Measurements from ENCODE around the gene STON2.
"Not testable (repeated sequence)": the region's sequence is repeated elsewhere in the genome, so short reads cannot be mapped to it uniquely, and the experiment has no call there.

Gene STON2

DNA sequence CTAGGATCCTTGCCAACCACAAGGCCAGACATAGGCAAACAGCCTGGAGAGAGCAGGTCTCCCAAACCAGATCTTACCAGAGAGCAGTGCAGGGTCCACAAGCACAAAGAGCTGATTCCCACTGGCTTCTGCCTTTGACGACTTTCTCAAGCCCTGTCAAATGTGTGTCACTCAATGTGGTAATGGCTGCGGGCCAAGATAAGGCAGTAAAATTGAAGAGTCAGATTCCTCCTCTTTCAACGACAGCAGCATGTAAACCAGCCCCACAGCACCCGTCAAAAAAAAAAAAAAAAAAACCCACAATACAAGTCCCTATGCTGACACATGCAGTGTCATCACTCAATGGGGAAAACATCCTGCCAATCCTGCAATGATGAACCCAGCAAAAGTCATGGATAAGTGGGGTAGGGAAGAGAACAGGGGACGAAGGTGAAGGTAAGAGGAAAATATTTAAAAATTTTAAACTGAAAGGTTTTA, at the start of gene STON2:
STON2 (minus strand) TSS at position 123 of the 477 bp plus-strand sequence. CDS start 1,942 bp downstream, outside the sequence.
- peak; percentile 49 for DNase-seq

GRCh38 chr14:81449576-81449975, 49.5 kb upstream of the STON2 start:
- DNase-seq: no peak

DNA sequence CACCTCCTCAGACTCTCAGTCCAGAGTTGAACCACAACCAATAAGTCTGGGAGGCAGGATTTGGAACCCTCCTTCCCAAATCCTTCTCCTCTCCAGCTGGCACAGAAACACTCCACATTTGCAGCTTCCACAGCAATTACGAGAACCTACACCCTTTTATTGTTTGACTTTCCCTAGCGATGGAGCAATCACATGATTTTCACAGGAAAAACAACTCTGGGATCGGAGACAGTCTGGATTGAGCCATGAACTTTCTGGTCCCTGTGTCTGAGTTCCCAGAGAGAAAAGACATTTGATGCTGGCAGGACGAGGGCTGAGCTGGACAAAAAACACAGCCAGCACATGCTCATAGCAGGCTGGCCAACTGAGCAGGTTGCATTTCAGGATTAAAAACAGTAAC, 49.0 kb upstream of the STON2 start:
- no peak for DNase-seq

GRCh38 chr14:81447021-81447764, 47.1 kb upstream of the STON2 start:
- DNase-seq: no peak

DNA sequence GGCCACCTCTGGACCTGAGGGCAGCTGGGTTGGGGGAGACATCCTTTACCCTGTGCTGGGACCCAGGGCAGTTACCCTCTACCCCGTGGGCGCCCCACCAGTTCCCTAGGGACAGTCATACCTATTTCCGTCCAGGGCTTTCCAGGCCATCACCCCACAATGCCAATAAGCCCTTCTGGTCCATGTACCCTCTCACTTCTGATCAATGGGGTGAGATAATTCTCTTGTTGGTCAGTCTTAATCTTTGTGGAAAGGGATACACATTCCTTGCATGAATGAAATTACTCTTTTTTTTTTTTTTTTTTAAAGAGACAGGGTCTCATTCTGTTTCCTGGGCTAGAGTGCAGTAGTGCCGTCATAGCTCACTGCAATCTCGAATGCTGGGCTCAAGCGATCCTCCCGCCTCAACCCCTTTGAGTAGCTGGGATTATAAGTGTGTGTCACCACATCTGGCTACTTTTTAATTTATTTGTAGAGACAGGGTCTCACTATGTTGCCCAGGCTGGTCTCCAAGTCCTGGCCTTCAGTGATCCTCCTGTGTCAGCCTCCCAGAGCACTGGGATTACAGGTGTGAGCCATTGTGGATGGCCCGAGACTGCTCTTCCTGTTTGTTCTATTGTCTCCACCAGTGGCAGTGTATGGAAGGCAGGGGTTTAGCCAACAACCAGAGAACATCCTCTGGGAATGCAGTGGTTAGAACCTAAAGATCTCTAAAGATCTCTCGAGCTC, 46.3 kb upstream of the STON2 start:
- DNase-seq: no peak

DNA sequence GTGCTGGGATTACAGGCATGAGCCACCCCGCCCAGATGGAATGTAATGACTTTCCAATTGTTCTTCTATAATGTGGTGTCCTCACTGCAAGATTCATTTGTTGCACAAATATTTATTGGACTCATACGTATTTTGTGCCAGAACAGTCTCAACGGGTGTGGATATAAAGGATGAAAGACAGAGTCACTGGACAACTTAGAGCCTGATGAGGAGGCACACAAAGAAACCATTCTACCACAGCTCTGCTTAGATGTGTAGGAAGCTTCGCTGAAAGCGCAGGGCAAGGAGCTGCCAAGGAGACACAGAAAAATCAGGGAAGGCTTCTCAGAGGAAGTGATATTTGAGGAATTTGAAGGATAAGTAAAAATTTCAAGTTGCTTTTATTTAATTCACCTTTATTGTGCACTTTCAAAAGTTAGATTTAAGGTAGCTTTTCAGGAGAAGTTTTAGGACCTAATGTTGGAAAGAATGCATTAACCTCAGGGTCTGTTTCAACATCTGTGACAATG, 41.6 kb upstream of the STON2 start:
- DNase-seq: no peak

DNA sequence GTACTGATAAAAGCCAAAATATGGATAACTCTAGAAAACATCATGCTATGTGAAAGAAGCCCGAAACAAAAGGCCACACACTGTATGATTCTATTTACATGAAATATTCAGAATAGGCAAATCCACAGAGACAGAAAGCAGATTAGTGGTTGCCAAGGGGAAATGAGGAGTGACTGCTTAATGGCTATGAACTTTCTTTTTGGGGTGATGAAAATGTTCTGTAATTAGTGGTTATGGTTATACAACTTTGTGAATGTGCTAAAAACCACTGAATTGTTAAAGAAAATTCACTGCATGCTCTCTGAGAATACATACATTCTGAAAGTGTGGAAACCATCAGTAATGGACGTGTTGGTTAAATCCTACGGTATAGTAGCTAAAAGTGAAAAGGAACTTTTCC, 39.9 kb upstream of the STON2 start:
- DNase-seq: no peak

DNA sequence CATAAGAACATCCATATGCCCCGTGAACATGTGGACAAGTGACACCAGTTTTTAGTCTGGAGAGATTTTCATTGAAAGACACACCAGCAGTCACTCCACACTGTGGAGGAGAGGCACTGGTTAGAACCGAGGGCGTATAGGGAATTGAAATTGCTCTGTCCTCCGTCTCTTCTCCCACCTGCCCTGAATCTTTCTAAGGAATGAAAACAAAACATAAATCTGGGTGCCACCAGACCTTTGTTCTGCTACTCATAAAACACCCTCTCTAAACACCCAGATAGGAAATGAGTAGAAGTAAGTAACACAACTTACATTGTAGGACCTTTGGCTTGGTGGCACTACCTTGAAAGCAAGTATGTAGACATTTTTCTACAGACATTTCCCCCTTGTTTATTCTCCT, 37.1 kb upstream of the STON2 start:
- no peak for DNase-seq

DNA sequence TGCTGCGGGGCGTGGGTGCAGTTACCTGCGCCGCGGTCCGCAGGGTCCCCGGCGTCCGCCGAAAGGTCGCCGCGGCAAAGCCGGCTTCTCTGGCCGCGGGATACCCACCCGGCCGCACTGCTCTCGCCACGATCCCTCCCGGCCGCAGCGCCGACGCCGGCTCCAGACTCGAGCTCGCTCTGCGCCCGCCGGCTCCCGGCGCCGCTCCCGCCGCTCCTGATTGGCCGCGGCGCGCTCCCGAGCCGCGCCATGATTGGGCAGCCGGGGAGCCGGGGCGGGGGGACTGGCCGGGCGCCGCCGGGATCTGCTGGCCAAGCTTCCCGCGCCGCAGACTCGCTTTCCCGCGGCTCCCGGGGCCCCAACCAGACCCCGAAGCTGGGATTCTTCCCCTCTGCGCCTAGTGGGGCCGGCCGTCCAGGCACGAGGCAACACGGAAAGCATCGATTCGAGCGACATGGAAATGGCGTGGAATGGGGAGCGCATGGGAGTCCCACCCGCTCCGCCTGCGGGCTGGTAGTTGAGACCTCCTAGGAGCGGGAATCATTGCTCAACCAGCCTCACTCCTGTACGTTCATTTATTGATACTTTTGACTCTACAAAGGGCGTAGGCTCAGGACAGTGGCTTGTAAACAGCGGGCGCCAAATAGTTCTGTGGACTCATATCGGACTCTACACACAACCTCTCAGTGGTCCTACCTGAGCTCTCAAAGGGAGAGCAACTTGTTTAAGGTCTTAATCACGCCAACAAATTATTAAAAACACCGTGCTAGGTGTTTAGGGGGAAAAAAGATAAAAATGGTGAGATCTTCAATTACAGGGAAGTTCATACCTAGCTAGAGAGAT, 36.4 kb upstream of the STON2 start:
- DNase-seq: peak; percentile 58

DNA sequence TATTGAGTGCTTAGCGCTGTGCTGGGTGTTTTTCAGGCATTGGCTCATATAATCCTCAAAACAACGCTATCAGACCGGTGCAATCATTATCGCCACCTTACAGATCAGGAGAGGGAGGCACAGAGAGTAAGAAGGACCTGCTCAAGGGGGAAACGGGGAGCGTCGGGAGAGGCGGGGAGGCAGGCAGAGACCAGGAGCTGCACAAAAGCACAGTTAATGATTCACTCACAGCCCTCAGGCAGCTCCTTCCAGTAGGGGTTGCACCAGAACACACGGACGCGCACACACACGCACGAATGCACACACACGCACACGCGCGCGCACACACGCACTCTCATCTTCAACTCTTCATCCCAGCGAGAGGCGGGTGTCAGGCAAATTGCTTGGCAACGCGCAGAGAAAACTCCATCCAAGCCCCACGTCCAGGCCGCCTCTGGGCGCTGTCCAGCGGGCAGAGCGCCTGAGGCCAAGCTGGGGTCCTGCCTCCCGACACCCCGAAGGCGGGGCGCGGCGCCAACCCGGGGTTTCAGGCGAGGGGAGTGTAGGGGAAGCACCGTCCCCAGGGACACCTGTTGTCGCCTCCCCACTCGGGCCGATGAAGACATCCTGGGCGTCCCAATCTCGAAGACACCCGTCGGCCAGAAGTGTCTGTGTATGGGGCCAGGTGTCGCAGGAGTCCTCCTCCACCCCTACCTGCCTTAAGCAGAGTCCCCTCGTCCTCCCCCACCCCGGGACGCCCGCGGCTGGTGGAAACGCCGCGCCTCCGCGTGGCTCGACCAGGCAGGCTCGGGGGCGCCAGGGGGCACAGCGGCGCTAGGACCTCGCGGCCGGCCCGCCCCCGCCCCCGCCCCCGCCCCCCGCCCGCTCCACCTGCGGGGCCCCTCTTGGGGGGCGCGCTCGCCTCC, 35.5 kb upstream of the STON2 start:
- peak; percentile 31 for DNase-seq

- DNase-seq: no peak
These were observed 34.9 kb upstream of the STON2 start for GRCh38 chr14:81435048-81435390.

GRCh38 chr14:81434230-81434629, 34.1 kb upstream of the STON2 start:
- DNase-seq: no peak

DNA sequence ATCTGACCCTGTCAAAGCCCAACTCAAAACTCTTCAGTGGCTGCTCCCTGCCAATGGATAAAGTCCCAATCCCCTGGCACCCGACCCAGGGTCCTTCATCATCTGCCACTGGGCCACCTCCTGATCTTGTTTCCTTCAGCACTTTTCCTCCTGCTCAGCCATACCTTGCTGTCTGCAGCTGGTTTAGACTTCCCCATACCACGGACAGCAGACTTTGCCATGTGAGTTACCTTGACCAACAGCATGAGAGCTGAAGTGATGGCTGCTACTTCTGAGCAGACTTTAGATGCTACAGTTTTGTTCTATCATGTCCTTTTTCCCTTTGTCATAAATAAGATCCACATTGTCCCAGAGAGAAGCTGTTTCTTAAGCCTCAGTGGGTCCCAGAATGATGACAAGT, 33.3 kb upstream of the STON2 start:
- DNase-seq: no peak

DNA sequence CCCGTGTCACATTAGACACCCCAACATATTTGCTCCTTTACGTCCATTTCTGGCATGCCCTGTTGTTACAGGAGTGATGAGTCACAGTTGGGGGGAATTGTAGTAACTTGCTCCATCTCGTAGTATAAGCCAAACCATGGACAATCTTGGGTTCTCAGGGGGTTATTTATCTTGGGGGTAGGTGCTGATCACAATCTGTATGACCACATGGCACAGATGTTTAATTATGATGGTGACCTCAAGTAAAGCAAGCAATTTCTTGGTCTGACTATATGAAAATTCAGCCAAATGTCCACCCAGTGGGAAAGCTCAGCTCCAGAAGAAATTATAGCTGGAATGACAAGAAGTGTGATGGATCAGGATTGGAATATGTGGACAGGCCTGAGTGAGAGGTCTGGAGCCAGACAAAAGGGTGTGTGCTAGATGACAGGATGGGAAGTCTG, 32.1 kb upstream of the STON2 start:
- no peak for DNase-seq

DNA sequence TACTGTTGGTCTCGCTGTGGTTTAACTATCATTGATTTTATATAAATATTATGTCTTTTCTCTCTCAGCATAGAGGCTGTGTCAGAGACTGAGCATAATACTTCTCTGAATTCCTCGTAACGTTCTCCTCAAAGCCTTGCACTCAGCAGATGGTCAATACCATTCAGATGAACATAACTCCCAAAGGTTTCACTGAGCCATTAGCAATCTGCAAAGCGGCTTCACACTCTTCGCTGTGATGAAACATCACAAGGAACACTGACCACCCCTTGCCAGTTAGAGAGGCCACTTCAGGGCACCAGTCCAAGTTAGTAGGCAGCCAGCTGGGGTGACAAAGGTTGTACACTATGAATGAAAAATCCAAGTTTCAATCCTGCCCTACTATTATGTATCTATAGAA, 30.1 kb upstream of the STON2 start:
- DNase-seq: no peak

DNA sequence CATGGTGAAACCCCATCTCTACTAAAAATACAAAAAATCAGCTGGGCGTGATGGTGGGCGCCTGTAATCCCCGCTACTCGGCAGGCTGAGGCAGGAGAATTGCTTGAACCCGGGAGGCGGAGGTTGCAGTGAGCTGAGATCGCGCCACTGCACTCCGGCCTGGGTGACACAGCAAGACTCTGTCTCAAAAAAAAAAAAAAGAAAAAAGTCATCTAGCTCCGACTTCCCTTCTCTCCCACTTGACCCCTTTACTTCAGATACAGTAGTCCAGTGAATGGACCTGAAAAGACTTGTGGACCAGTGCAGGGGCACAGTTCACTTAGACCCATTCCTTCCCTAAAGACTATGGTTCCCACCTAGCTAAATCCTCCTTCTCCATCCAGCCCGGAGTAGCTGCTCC, 29.6 kb upstream of the STON2 start:
- not testable (repeated sequence) for DNase-seq

DNA sequence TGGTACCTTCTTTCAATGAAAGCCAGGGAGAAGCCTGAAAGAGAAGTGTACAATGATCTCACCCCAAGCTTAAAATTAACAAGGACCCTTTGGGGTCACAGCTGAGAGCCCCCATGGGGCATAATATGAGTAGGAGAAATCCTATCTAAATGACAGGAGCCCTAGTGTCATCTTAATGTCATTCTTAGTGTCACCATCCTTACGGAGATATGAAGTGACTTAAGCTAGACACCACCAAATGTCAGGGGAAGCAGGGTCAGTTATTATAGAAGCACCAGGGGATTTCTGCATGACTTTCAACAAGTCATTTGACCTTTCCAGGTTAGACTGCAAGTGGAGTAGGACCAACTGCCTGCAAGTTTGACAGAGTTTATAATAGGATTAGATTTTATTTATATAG, 28.9 kb upstream of the STON2 start:
- no peak for DNase-seq

DNA sequence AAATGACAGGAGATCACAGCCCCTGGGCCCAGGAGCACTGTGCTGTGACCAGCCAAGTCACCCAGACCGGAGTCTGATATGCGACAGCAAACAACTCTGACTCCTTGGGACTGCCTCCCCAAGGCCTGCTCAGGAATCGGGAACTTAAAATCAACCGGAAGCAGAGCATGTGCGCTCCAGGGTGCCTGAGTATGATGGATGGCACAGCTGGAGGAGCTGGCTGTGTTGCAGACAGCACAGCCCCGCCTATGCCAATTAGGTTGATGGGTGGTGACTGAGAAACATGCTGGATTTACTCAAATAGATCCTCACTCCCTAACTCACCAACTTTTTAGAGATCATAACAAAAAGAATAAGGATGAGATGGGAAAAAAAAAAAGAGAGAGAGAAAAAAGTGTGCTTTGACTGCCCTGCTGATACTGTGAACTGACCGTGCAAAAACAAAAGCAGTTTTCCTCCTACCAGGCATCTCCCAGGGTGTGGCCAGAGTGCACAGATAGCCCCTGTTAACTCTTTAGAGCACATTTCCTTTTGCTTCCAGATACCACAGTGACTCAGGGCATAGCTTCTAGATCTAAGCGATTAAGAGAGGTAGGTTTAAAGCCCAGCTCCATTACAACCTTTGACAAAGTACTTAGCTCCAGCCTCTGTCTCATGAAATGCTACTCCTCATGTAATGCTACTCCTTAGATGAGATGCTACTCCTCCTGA, 27.4 kb upstream of the STON2 start:
- DNase-seq: no peak

DNA sequence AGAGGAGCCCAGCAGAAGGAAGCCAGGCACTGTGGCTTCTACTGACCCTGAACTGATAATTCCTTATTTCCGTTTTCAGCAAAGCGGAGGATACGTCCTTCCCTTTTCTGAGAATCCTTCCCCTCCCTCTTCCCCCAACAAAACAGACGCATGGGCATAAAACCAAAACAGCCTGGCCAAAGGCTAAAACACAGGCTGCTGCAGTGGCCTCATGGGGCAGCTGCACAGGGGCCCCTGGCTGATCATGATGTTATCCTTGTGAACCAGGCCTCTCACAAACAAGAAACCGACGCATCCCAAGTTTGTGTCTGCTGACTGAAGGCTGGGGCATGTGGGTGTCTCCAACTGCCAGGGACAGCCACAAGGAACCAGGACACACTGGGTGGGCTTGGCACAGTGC, 23.4 kb upstream of the STON2 start:
- no peak for DNase-seq

- DNase-seq: no peak
These were observed 18.1 kb upstream of the STON2 start for GRCh38 chr14:81418057-81418790.

DNA sequence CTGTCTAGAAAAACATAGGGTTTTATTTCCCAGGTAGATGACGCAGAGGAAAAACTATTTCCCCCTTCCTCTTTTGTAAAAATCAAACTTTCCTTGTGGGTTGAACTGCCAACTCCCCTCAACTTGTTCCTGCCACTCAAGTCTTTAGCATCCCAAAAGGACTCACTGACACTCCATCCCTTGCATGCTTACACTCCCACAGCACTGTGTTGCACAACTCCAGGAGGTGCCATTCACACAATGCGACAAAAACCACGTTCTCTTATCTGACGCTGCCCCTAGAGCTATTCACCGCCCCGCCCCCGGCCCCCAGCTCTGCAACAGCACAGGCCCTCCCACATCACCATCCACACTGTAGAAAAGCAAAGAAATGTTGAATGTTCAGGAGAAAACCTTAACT, 16.9 kb upstream of the STON2 start:
- DNase-seq: no peak
